Measurements from ENCODE around the gene JPT1. TPM values are rescaled to one million over a fixed set of nuclear protein-coding genes. Genes with fewer than 3 reads are reported as not detected.
A peak's percentile ranks its signal among the peaks of the same experiment; 100 is the strongest.

The JPT1 gene
- total RNA-seq, 1 donor from 2014 or later, result 23.0 TPM

DNA sequence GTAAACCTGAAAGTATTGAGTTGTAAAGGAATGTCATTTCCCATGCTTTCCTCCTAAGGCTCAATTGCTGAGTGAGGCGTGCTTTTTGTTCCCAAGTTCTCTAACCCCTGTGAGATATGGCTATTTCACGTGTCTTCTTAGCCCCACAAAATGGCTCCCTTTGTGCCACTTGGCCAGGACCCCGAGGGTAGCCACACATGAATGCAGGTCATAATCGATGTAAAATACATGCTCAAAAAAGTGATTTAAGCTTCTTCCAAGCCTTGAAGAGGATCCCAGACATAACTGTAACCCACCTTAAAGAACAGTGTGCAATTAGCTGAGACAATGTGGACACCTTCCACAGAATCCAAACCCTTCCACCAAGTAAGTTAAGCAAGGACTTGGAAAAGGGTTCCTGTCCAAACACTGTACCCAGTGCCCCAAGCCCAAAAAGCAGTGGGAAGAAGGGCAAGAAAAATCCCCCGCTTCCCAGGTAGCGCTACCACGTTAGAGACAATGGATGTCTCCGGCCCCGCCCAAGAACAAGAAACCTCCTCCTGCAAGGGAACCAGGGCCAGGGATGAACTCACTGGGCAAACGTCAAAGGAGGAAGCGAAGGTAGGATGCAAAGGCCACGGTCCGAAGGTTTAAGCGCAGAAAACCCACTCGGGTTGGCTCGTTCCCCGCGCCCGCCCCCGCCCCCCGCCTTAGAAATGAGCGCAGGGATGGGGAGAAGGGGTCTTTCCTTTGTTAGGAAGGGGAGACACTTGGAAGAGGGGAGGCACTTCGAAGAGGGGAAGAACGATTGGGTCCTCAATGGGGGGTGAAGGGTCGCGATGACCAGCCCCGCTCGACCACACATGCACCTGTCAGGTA, 1.2 kb downstream of the JPT1 start:
- no peaks in the 10 kb centered on the region for H3K9me3 ChIP-seq
- peak overlapping the region; percentile 94 to 98 for H3K4me3 ChIP-seq
- H3K4me1 ChIP-seq, result peaks cover 6% of the 10 kb centered on the region in 2 donors
- no peaks in the 10 kb centered on the region for H3K27me3 ChIP-seq
- DNase-seq (ENCODE audit: low spot score in 2 of 2), result no peak
- no peaks in the 10 kb centered on the region for H3K36me3 ChIP-seq
- H3K27ac ChIP-seq, result no peak overlapping the region
- intact Hi-C loops (cut with DNase I), result no loop called here
- TF ChIP-seq, protein P1, sequence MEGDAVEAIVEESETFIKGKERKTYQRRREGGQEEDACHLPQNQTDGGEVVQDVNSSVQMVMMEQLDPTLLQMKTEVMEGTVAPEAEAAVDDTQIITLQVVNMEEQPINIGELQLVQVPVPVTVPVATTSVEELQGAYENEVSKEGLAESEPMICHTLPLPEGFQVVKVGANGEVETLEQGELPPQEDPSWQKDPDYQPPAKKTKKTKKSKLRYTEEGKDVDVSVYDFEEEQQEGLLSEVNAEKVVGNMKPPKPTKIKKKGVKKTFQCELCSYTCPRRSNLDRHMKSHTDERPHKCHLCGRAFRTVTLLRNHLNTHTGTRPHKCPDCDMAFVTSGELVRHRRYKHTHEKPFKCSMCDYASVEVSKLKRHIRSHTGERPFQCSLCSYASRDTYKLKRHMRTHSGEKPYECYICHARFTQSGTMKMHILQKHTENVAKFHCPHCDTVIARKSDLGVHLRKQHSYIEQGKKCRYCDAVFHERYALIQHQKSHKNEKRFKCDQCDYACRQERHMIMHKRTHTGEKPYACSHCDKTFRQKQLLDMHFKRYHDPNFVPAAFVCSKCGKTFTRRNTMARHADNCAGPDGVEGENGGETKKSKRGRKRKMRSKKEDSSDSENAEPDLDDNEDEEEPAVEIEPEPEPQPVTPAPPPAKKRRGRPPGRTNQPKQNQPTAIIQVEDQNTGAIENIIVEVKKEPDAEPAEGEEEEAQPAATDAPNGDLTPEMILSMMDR (IDR thresholded peaks at IDR 0.05), result no peak

DNA sequence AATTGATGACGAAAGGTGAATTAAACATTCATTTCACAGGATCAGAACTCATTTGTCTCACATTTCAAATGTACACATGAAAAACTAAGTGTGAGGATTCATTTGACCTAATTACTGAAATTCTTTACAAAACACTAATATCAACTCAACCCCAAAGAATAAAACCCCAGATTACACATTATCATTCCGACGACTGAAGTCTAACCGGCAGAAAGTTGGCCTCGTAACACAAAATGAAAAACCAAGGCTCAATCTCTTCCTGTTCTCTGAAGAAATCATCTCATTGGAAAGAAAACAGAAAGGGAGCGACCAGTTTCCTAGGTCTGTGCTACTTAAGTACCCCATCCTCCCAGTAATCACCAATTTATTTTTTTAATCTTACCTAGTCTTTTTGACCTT, 1.8 kb downstream of the JPT1 start:
- Histone ChIP-seq H3K4me3 (peak overlapping the region in 1 of 2 donors; percentile 94), H3K27me3 (no peaks in the 10 kb centered on the region), H3K4me1 (peaks cover 6% of the 10 kb centered on the region in 2 donors), H3K36me3 (no peaks in the 10 kb centered on the region), H3K9me3 (no peaks in the 10 kb centered on the region), H3K27ac (no peak overlapping the region)
- intact Hi-C loops (cut with DNase I), result no loop called here
- DNase-seq (ENCODE audit: low spot score in 2 of 2), result no peak
- TF ChIP-seq, protein P1 (IDR thresholded peaks at IDR 0.05), result no peak

DNA sequence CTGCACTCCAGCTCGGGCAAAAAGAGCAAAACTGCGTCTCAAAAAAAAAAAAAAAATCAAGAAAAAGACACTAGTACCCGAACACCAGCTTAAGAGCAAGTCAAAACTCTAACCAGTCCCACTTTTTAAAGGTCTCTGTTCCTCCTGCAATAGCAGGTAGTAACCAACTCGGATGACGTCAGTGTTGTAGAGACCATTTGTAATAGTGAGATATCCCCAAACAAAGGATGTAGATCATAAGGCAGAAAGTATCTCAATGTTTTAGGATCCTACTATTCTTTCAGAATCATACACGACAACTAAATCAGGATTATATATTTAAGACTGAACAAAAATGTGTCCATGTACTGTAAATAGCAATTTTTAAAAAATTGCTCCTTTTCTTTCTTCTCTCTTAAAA, 2.4 kb downstream of the JPT1 start:
- Histone ChIP-seq H3K4me1 (peaks cover 6% of the 10 kb centered on the region in 2 donors), H3K36me3 (no peaks in the 10 kb centered on the region), H3K27me3 (no peaks in the 10 kb centered on the region), H3K9me3 (no peaks in the 10 kb centered on the region), H3K27ac (no peak overlapping the region), H3K4me3 (no peak overlapping the region)
- TF ChIP-seq, protein P1 (IDR thresholded peaks at IDR 0.05), result no peak
- intact Hi-C loops (cut with DNase I), result no loop called here
- DNase-seq (ENCODE audit: low spot score in 2 of 2), result no peak

DNA sequence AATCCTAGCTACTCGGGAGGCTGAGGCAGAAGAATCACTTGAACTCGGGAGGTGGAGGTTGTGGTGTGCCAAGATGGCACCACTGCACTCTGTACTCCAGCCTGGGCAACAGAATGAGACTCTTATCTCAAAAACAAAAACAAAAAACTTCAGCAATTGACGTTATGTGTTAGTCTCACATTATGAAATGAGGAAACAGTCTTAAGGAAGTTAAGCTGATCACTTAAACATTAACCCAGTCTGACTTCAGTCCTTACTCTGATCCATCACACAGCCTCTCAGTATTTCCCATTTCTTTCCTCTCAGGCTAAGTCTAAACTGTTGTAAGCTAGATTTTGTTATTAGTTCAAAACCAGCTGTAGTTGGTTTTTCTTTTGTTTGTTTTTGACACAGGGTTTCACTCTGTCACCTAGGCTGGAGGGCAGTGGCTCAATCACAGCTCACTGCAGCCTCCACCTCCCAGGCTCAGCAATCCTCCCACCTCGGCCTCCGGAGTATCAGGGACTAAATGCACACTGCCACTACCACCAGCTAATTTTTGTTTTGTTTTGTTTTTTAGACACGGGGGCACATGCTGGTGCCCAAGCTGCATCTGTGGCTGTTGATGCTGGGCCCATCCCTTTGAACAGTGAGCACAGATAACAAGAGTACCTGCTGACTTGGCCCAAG, 6.3 kb downstream of the JPT1 start:
- H3K27me3 ChIP-seq, result no peaks in the 10 kb centered on the region
- no peaks in the 10 kb centered on the region for H3K9me3 ChIP-seq
- TF ChIP-seq, protein P1 (IDR thresholded peaks at IDR 0.05), result no peak
- no peak overlapping the region for H3K27ac ChIP-seq
- no peaks in the 10 kb centered on the region for H3K36me3 ChIP-seq
- no peak overlapping the region for H3K4me3 ChIP-seq
- DNase-seq (ENCODE audit: low spot score in 2 of 2), result no peak
- intact Hi-C loops (cut with DNase I), result no loop called here
- no peaks in the 10 kb centered on the region for H3K4me1 ChIP-seq

DNA sequence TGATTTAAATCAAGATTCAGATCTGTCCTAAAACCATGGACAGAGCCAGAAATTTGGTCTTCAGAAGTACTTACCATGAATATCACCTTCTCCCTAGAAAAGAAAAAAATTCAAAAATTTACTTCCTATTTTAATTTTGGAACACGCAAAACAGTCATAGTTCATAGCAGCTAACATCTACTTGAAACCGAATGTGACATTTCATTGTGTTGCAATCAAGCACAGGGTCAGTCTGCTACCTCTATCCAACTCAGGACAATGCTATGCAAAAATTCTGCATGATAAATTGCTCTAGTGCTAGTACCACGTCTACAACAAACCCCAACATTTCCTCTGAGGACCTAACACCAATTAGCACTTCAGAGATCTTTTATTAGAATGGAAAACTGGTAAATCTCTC, 7.7 kb downstream of the JPT1 start:
- H3K27me3 ChIP-seq, result no peaks in the 10 kb centered on the region
- no peaks in the 10 kb centered on the region for H3K4me1 ChIP-seq
- H3K27ac ChIP-seq, result no peak overlapping the region
- DNase-seq (ENCODE audit: low spot score in 2 of 2), result no peak
- intact Hi-C loops (cut with DNase I), result no loop called here
- H3K36me3 ChIP-seq, result no peaks in the 10 kb centered on the region
- no peak overlapping the region for H3K4me3 ChIP-seq
- TF ChIP-seq, protein P1 (IDR thresholded peaks at IDR 0.05), result no peak
- no peaks in the 10 kb centered on the region for H3K9me3 ChIP-seq
